B cell (primary cell): ENCODE data around the gene ST6GALNAC3. TPM values are rescaled to one million over a fixed set of nuclear protein-coding genes. Genes with fewer than 3 reads are reported as not detected.

ENCODE experiments used
- ATAC-seq: fragments of 200-7000 bp; cut with Tn5 transposase; one replicate; pipeline ENCODE4 v1.10.0; 2021; ENCODE audit warnings: low read depth, mild to moderate bottlenecking, moderate number of reproducible peaks, moderate library complexity
- CTCF ChIA-PET: fragments of 350-600 bp; sonication (Branson Sonifier 250); formaldehyde crosslinking; loops from one replicate; lab custom pipeline; 2021; ENCODE audit warnings: antibody characterized with exemption, inconsistent platforms; lab: Charles Lee
- POLR2A ChIA-PET: fragments of 350-600 bp; sonication (Branson Sonifier 250); formaldehyde crosslinking; loops from one replicate; lab custom pipeline; 2021; ENCODE audit warnings: antibody characterized with exemption; lab: Charles Lee
- DNase-seq: peaks from one replicate; pipeline ENCODE4 v3.0.0; 2013
- H2AFZ ChIP-seq: 2 replicates; pipeline ENCODE4 v1.6.1; 2012; ENCODE audit warnings: mild to moderate bottlenecking, low read depth, low read length; ENCODE audit not compliant: insufficient read depth, poor library complexity, severe bottlenecking
- H3K27ac ChIP-seq, 2 donors: 1 replicate in 1 of 2; 2 replicates in 1 of 2; pipeline ENCODE4 v1.5.1; 2012 to 2013; ENCODE audit warnings: low read length in 2 of 2, mild to moderate bottlenecking in 2 of 2, moderate library complexity in 1 of 2
- H3K27me3 ChIP-seq, 4 experiments: fragments of 200-600 bp in 1 of 4; sonication (generic) in 1 of 4; replicated peaks in 1 of 4; 1 replicate in 2 of 4; 2 replicates in 2 of 4; pipeline versions ENCODE4 v1.6.1 to v1.7.0; 2013 to 2016; ENCODE audit warnings: low read length in 3 of 4, mild to moderate bottlenecking in 2 of 4, mixed read lengths in 1 of 4, moderate library complexity in 1 of 4; ENCODE audit not compliant: insufficient read depth in 4 of 4, control insufficient read depth in 3 of 4; ENCODE audit errors: control extremely low read depth in 1 of 4
- H3K36me3 ChIP-seq, 2 experiments: replicated peaks in 1 of 2; 1 replicate in 1 of 2; 2 replicates in 1 of 2; pipeline versions ENCODE4 v1.6.1 to v1.7.1; 2013; ENCODE audit warnings: low read length in 1 of 2; ENCODE audit not compliant: insufficient read depth in 2 of 2, control insufficient read depth in 1 of 2; ENCODE audit errors: control extremely low read depth in 1 of 2, extremely low read depth in 1 of 2
- H3K4me1 ChIP-seq, 2 donors: fragments of 200-600 bp in 1 of 2; sonication (generic) in 1 of 2; 1 replicate in 1 of 2; 2 replicates in 1 of 2; pipeline versions ENCODE4 v1.5.1 to v1.6.1; 2013 to 2017; ENCODE audit warnings: low read length in 2 of 2; ENCODE audit not compliant: control insufficient read depth in 2 of 2, insufficient read depth in 2 of 2
- H3K4me2 ChIP-seq: replicated peaks from 2 replicates; pipeline ENCODE3; 2012; ENCODE audit warnings: mild to moderate bottlenecking, low read depth, low read length; ENCODE audit not compliant: poor library complexity, severe bottlenecking
- H3K4me3 ChIP-seq, 5 experiments: fragments of 200-600 bp in 1 of 5; sonication (generic) in 1 of 5; 1 replicate in 3 of 5; 2 replicates in 2 of 5; pipeline versions ENCODE4 v1.5.1 to v1.7.0; 2011 to 2016; ENCODE audit warnings: low read length in 4 of 5, mild to moderate bottlenecking in 4 of 5, low read depth in 2 of 5, control low read depth in 1 of 5, moderate library complexity in 1 of 5; ENCODE audit not compliant: insufficient read depth in 1 of 5; ENCODE audit errors: control extremely low read depth in 1 of 5, extremely low read depth in 1 of 5
- H3K79me2 ChIP-seq: fragments of 200-600 bp; sonication (generic); one replicate; pipeline ENCODE4 v1.6.0; 2016; ENCODE audit warnings: low read length; ENCODE audit not compliant: control insufficient read depth, insufficient read depth
- H3K9ac ChIP-seq: fragments of 200-600 bp; sonication (generic); 2 replicates; pipeline ENCODE4 v1.6.1; 2017; ENCODE audit warnings: mild to moderate bottlenecking, low read length, moderate library complexity
- H3K9me3 ChIP-seq, 3 donors: one replicate each; pipeline versions ENCODE4 v1.6.1 to v1.7.1; 2013; ENCODE audit warnings: low read length in 2 of 3; ENCODE audit not compliant: control insufficient read depth in 2 of 3, insufficient read depth in 1 of 3; ENCODE audit errors: control extremely low read depth in 1 of 3
- H4K20me1 ChIP-seq: 2 replicates; pipeline ENCODE4 v1.6.0; 2012; ENCODE audit warnings: mild to moderate bottlenecking, low read length; ENCODE audit not compliant: insufficient read depth, control insufficient read depth, poor library complexity, severe bottlenecking
- H3K27ac Mint-ChIP-seq: one replicate; pipeline ENCODE4 v1.8.0; 2021; ENCODE audit warnings: mixed read lengths
- H3K27me3 Mint-ChIP-seq: one replicate; pipeline ENCODE4 v1.8.0; 2021; ENCODE audit warnings: mixed read lengths
- H3K4me1 Mint-ChIP-seq: one replicate; pipeline ENCODE4 v1.8.0; 2021; ENCODE audit warnings: mixed read lengths
- H3K4me3 Mint-ChIP-seq: one replicate; pipeline ENCODE4 v1.8.0; 2021; ENCODE audit warnings: mixed read lengths
- H3K9me3 Mint-ChIP-seq: one replicate; pipeline ENCODE4 v1.8.0; 2022; ENCODE audit warnings: mixed read lengths; ENCODE audit not compliant: insufficient read depth
- EZH2 ChIP-seq: IDR thresholded peaks from 2 replicates; pipeline ENCODE4 v1.6.1; 2012; ENCODE audit warnings: borderline replicate concordance, low read depth, mild to moderate bottlenecking, moderate library complexity, low read length; ENCODE audit not compliant: insufficient read depth, poor library complexity, severe bottlenecking
- WGBS: methylation state at CpG from one replicate; pipeline ENCODE4 v1.1.5; 2013; ENCODE audit warnings: missing lambda C conversion rate; ENCODE audit not compliant: insufficient coverage; 5-methylcytosine and 5-hydroxymethylcytosine counted together
- intact Hi-C: fragments of 100-400 bp; cut with micrococcal nuclease; formaldehyde crosslinking; loops from one replicate; pipeline ENCODE4 v1.10.0; 2022
- polyA plus RNA-seq: library from polyadenylated mRNA; depleted of rRNA; stranded (reverse); fragments of >200 nt; gene quantifications from 2 replicates; pipeline ENCODE4 v1.2.3, GENCODE V29; 2012
- total RNA-seq, 2 donors: library from RNA; stranded (reverse); fragments of 120-200 nt in 1 of 2; gene quantifications; 1 replicate in 1 of 2; 2 replicates in 1 of 2; pipeline versions ENCODE4 v1.2.3 to v1.2.4, GENCODE V29; 2013 to 2022
- TF ChIP-seq, protein P1 (sequence below): fragments of 200-600 bp; IDR thresholded peaks from one replicate; pipeline ENCODE4 v1.8.0; 2022; ENCODE audit warnings: antibody characterized with exemption, mild to moderate bottlenecking

ST6GALNAC3 gene
- total and polyA plus RNA-seq, 2 donors (not counting 1 experiment from before 2014, with no cell fraction given) = 3.0 to 17.3 TPM

DNA sequence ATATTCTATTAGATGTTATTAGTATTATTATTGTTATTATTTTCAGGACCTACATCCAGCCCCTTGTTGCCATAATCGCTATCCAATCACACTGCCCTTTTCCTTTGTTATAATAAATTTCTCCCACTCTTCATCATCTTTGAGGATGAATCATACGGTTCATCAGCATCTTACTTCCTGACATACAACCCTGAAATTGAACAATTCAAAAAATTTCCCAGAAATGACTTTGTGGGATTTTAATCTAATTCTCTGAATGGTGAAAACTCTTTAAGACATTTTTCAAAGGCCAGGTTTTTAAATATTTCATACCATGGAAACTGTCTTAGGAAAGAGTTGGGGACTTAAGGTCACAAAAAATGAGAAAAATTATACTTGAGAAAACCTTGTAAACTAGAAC is 353.5 kb downstream of the ST6GALNAC3 start:
- Histone ChIP-seq H3K9me3 (peaks cover 0 to 4% (median 1%) of the 10 kb centered on the region in 3 donors), H3K9ac (no peak overlapping the region), H3K4me1 (no peaks in the 10 kb centered on the region), H3K36me3 (no peaks in the 10 kb centered on the region), H3K4me3 (no peak overlapping the region), H3K27me3 (no peaks in the 10 kb centered on the region), H3K27ac (no peak overlapping the region), H3K4me2 (no peak overlapping the region), H2AFZ (no peak overlapping the region), H3K79me2 (no peaks in the 10 kb centered on the region), H4K20me1 (no peaks in the 10 kb centered on the region)
- no CpG with 5 or more reads among the region's 2 CpGs for WGBS
- TF ChIP-seq EZH2 = no peak
- TF ChIP-seq, protein P1, sequence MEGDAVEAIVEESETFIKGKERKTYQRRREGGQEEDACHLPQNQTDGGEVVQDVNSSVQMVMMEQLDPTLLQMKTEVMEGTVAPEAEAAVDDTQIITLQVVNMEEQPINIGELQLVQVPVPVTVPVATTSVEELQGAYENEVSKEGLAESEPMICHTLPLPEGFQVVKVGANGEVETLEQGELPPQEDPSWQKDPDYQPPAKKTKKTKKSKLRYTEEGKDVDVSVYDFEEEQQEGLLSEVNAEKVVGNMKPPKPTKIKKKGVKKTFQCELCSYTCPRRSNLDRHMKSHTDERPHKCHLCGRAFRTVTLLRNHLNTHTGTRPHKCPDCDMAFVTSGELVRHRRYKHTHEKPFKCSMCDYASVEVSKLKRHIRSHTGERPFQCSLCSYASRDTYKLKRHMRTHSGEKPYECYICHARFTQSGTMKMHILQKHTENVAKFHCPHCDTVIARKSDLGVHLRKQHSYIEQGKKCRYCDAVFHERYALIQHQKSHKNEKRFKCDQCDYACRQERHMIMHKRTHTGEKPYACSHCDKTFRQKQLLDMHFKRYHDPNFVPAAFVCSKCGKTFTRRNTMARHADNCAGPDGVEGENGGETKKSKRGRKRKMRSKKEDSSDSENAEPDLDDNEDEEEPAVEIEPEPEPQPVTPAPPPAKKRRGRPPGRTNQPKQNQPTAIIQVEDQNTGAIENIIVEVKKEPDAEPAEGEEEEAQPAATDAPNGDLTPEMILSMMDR = no peak
- Mint-ChIP-seq H3K9me3 (no peaks in the 10 kb centered on the region), H3K4me1 (peaks cover 6% of the 10 kb centered on the region), H3K4me3 (no peak overlapping the region), H3K27me3 (no peaks in the 10 kb centered on the region), H3K27ac (no peak overlapping the region)
- CTCF ChIA-PET = interaction anchor here (0.8 kb wide), 1 partner anchor 9 kb away, joined by 3 read pairs; no protein-coding TSS in a partner anchor
- POLR2A ChIA-PET = no interaction called here
- ATAC-seq (no peak), DNase-seq (no peak)
- intact Hi-C loops = no loop called here

DNA sequence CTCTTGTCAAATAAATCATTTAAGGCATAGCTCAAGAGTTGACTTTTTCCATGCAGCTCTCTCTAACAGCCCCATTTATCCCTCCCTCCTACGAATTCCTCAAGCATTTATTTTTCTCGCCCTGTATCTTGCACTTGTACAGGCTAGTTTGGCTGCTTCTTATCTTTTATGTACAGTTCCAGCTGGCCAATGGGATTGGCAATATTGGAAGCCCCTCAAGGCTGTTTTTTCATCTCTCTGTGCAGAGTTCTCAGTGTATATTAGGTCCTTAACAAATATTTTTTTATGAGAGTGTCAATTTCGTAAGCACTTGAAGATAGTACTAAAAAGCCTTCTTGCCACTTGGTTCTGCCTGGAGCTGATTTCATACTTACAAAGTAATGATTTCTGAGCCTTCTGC is 356.0 kb downstream of the ST6GALNAC3 start:
- H3K9me3 Mint-ChIP-seq = no peaks in the 10 kb centered on the region
- no peak for DNase-seq
- H3K4me3 ChIP-seq = no peak overlapping the region
- no peak overlapping the region for H3K4me3 Mint-ChIP-seq
- H3K27ac ChIP-seq = no peak overlapping the region
- ChIA-PET CTCF (no interaction called here), POLR2A (no interaction called here)
- no peak for ATAC-seq
- H3K36me3 ChIP-seq = no peaks in the 10 kb centered on the region
- H3K4me1 Mint-ChIP-seq = no peaks in the 10 kb centered on the region
- H3K4me1 ChIP-seq = no peaks in the 10 kb centered on the region
- intact Hi-C loops = no loop called here
- H3K27me3 ChIP-seq = no peaks in the 10 kb centered on the region
- WGBS = 100% methylated on average over 1 of the region's 3 CpGs
- H3K79me2 ChIP-seq = no peaks in the 10 kb centered on the region
- H3K4me2 ChIP-seq = no peak overlapping the region
- TF ChIP-seq EZH2 = no peak
- TF ChIP-seq, protein P1 = no peak
- no peak overlapping the region for H2AFZ ChIP-seq
- H4K20me1 ChIP-seq = no peaks in the 10 kb centered on the region
- no peak overlapping the region for H3K27ac Mint-ChIP-seq
- H3K27me3 Mint-ChIP-seq = no peaks in the 10 kb centered on the region
- no peaks in the 10 kb centered on the region for H3K9me3 ChIP-seq
- H3K9ac ChIP-seq = no peak overlapping the region
